DND-41 (cell line): ENCODE data around the gene IGFBP1.

ENCODE experiments used
- ATAC-seq: fragments of 200-7000 bp; cut with Tn5 transposase; 3 replicates; pipeline ENCODE4 v1.9.1; 2021; ENCODE audit warnings: low read depth; ENCODE audit not compliant: insufficient read depth
- DNase-seq: peaks from one replicate; pipeline ENCODE4 v3.0.0-alpha.2; 2020
- H2AFZ ChIP-seq: 2 replicates; pipeline ENCODE4 v1.6.0; 2012; ENCODE audit warnings: low read depth, low read length
- H3K27ac ChIP-seq: 2 replicates; pipeline ENCODE4 v1.5.1; 2012; ENCODE audit warnings: low read length, inconsistent platforms
- H3K27me3 ChIP-seq: fragments of 200-600 bp; sonication (generic); 2 replicates; pipeline ENCODE4 v1.6.0; 2012; ENCODE audit warnings: low read length, mild to moderate bottlenecking, inconsistent platforms; ENCODE audit not compliant: insufficient read depth, poor library complexity
- H3K36me3 ChIP-seq: 2 replicates; pipeline ENCODE4 v1.5.1; 2012; ENCODE audit warnings: low read length, inconsistent platforms; ENCODE audit not compliant: insufficient read depth
- H3K4me1 ChIP-seq: 2 replicates; pipeline ENCODE4 v1.5.1; 2012; ENCODE audit warnings: mild to moderate bottlenecking, low read length; ENCODE audit not compliant: insufficient read depth
- H3K4me2 ChIP-seq: 2 replicates; pipeline ENCODE4 v1.6.0; 2012; ENCODE audit warnings: mild to moderate bottlenecking, moderate library complexity, low read length, inconsistent platforms; ENCODE audit not compliant: insufficient read depth
- H3K4me3 ChIP-seq, 2 experiments: fragments of 200-600 bp in 1 of 2; shearing (Covaris generic) in 1 of 2; 2 replicates each; pipeline ENCODE4 v1.5.1; 2012 to 2016; ENCODE audit warnings: inconsistent platforms in 2 of 2, low read length in 2 of 2, mild to moderate bottlenecking in 2 of 2, low read depth in 1 of 2, moderate library complexity in 1 of 2
- H3K79me2 ChIP-seq: 2 replicates; pipeline ENCODE4 v1.6.0; 2012; ENCODE audit warnings: low read length, inconsistent platforms; ENCODE audit not compliant: insufficient read depth
- H3K9ac ChIP-seq: 2 replicates; pipeline ENCODE4 v1.6.0; 2012; ENCODE audit warnings: low read depth, mild to moderate bottlenecking, inconsistent platforms, low read length, moderate library complexity
- H3K9me3 ChIP-seq: 2 replicates; pipeline ENCODE4 v1.5.1; 2012; ENCODE audit warnings: low read length, moderate library complexity, mild to moderate bottlenecking, inconsistent platforms; ENCODE audit not compliant: insufficient read depth, severe bottlenecking
- H4K20me1 ChIP-seq: 2 replicates; pipeline ENCODE4 v1.6.0; 2012; ENCODE audit warnings: low read length; ENCODE audit not compliant: insufficient read depth
- CTCF ChIP-seq: IDR thresholded peaks from 2 replicates; pipeline ENCODE4 v1.5.1; 2012; ENCODE audit warnings: borderline replicate concordance, low read length, moderate library complexity, mild to moderate bottlenecking; ENCODE audit not compliant: poor library complexity, severe bottlenecking; ENCODE audit errors: extremely low read depth
- EZH2 ChIP-seq: IDR thresholded peaks from 3 replicates; pipeline ENCODE4 v1.6.1; 2012; ENCODE audit warnings: borderline replicate concordance, low read depth, mild to moderate bottlenecking, moderate library complexity, low read length, inconsistent platforms; ENCODE audit not compliant: severe bottlenecking

Gene IGFBP1

DNA sequence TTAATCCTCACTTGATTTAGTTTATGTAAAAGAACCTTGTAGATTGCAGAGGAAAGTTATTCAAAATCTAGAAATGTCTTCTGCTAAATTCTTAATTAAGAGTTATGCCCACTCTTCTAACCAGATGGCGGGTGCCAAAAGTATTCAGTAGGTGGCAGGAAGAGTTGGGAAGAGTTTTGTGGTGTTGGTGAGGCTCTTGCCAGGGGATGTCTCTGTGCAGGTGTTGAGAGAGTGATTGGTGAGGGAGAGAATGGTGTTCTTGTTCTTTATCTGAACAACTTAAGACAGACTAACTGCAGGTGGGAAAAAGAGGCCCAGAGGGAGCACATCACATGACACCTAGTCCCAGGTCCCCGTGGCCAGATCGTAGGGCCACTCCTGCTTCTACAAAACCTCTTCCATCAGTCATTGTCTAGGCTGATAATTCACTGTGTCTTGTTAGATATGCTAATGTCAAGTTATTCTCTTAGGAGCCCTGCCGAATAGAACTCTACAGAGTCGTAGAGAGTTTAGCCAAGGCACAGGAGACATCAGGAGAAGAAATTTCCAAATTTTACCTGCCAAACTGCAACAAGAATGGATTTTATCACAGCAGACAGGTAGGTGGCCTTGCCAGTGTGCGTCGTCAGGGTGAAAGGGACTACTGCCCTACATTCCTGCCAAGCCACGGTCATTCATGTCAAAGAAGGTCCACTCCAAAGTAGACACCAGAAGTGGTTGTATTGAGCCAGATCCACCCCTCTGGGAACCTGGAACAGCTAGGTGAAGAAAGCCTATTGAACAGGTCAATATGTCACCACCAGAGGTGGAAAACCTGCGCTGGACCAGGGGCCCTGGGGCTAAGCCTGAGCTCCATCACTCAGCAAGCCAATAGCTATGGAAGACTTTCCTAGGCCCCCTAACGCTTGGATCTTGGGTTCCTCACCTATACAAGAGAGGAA lies 3.4 kb downstream of the IGFBP1 start:
- Histone ChIP-seq H4K20me1 (no peaks in the 10 kb centered on the region), H3K36me3 (no peaks in the 10 kb centered on the region), H3K79me2 (no peaks in the 10 kb centered on the region), H3K27ac (no peak overlapping the region), H2AFZ (no peak overlapping the region), H3K27me3 (peaks cover 15% of the 10 kb centered on the region), H3K4me2 (no peak overlapping the region), H3K4me3 (no peak overlapping the region), H3K4me1 (no peaks in the 10 kb centered on the region), H3K9ac (no peak overlapping the region), H3K9me3 (no peaks in the 10 kb centered on the region)
- DNase-seq (no peak), ATAC-seq (no peak)
- TF ChIP-seq CTCF (no peak), EZH2 (no peak)

DNA sequence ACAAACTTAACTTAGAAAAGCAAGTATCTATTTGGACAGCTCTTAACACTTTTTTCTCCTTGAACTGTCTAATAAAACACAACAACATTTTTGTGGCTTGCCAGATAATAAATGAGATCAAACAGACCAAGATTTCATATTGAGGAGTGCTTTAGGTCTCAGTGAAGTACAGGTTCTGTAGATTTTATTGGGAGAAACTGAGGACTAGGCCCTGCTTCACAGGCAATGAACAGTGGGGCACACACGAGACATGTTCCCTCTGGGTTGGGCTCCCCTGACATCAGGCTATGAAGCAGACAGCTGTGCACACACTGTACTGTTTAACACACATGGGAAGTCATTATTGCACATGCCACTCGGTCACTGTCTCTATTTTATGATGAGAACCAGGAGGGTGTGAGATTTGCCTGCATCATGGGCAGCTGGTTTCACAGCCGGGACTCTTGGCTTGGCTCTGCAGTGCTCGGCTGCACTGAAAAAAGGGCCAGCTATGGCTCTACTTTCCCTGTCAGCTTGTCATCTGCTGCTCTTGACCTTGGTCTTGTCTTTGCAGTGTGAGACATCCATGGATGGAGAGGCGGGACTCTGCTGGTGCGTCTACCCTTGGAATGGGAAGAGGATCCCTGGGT lies 4.2 kb downstream of the IGFBP1 start:
- Histone ChIP-seq H3K79me2 (no peaks in the 10 kb centered on the region), H3K9me3 (no peaks in the 10 kb centered on the region), H2AFZ (no peak overlapping the region), H3K36me3 (no peaks in the 10 kb centered on the region), H3K4me2 (no peak overlapping the region), H3K4me1 (no peaks in the 10 kb centered on the region), H3K27ac (no peak overlapping the region), H4K20me1 (no peaks in the 10 kb centered on the region), H3K9ac (no peak overlapping the region), H3K4me3 (no peak overlapping the region), H3K27me3 (peaks cover 15% of the 10 kb centered on the region)
- no peak for DNase-seq
- no peak for ATAC-seq
- no peak for TF ChIP-seq EZH2
- TF ChIP-seq CTCF: no peak

DNA sequence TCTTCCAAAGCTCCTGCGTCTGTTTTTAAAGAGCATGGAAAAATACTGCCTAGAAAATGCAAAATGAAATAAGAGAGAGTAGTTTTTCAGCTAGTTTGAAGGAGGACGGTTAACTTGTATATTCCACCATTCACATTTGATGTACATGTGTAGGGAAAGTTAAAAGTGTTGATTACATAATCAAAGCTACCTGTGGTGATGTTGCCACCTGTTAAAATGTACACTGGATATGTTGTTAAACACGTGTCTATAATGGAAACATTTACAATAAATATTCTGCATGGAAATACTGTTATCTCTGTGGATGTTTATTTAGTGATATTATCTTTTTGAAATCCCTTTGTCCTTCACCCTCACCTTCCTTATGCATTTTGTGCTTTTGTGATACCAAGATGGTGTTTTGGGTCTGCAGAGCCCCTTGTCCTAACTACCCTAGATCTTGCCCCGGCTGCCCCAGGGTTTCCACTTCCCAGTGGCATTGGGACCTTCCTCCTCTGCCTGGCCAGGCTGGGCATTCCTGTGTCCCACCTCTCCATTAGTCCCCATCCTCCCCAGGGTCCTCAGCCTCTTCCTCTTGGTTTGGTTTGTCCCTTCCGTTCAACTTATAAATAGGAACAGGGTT lies 5.2 kb downstream of the IGFBP1 start:
- no peaks in the 10 kb centered on the region for H3K9me3 ChIP-seq
- ATAC-seq (no peak), DNase-seq (no peak)
- peaks cover 15% of the 10 kb centered on the region for H3K27me3 ChIP-seq
- TF ChIP-seq CTCF (no peak), EZH2 (no peak)
- no peaks in the 10 kb centered on the region for H3K4me1 ChIP-seq
- no peak overlapping the region for H2AFZ ChIP-seq
- H3K9ac ChIP-seq: no peak overlapping the region
- H3K36me3 ChIP-seq: no peaks in the 10 kb centered on the region
- H4K20me1 ChIP-seq: no peaks in the 10 kb centered on the region
- H3K4me2 ChIP-seq: no peak overlapping the region
- no peak overlapping the region for H3K27ac ChIP-seq
- no peaks in the 10 kb centered on the region for H3K79me2 ChIP-seq
- no peak overlapping the region for H3K4me3 ChIP-seq
